Adrenal gland (tissue), 5 donors: ENCODE results near the gene CTXN2.

Experiments
- POLR2A ChIP-seq, 2 donors: fragments of 450-650 bp; IDR thresholded peaks; one replicate each; pipeline ENCODE4 v1.6.1; 2017; ENCODE audit warnings: antibody characterized with exemption in 2 of 2, mild to moderate bottlenecking in 2 of 2, moderate library complexity in 1 of 2
- TF ChIP-seq, protein P1 (sequence below), 6 experiments: fragments of 450-650 bp in 4 of 6; fragments of 200-600 bp in 2 of 6; sonication (generic) in 1 of 6; IDR thresholded peaks; 1 replicate in 5 of 6; 2 replicates in 1 of 6; pipeline versions ENCODE4 v1.5.1 to v1.8.0; 2016 to 2021; ENCODE audit warnings: antibody characterized with exemption in 6 of 6, mild to moderate bottlenecking in 2 of 6, moderate library complexity in 1 of 6
- donor health status: DM: no; HTN: no; CAD: no.

DNA sequence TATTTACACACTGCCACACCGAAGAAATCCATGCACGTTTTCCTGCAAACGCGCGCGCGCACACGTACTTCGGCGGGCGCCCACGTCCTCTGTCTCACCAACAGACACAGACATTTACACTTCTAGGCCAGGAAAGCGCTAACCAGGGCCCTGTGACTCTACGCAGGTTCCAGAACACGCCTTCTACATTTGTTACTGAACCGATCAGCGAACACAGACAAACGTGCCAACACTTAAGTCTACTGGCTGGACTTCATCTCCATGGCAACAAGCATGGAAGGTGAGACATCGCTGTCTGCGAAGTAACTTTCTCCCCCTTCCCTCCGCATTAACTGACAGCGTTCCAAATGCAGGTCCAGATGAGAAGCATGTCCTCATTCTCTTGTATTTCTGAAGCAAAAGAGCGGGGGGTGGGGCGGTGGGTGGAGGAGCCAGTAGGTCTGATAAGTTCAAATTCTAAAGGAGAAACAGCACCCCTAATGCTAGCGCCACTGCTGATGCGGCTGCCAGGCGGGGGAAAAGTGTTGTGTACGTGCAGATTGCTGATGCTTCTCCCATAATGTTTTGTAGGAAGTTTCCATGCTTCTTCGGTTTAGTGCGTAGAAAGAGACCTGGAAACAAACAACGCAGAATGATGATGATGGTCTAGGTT, at the start of gene CTXN2:
- TF ChIP-seq, protein P1, sequence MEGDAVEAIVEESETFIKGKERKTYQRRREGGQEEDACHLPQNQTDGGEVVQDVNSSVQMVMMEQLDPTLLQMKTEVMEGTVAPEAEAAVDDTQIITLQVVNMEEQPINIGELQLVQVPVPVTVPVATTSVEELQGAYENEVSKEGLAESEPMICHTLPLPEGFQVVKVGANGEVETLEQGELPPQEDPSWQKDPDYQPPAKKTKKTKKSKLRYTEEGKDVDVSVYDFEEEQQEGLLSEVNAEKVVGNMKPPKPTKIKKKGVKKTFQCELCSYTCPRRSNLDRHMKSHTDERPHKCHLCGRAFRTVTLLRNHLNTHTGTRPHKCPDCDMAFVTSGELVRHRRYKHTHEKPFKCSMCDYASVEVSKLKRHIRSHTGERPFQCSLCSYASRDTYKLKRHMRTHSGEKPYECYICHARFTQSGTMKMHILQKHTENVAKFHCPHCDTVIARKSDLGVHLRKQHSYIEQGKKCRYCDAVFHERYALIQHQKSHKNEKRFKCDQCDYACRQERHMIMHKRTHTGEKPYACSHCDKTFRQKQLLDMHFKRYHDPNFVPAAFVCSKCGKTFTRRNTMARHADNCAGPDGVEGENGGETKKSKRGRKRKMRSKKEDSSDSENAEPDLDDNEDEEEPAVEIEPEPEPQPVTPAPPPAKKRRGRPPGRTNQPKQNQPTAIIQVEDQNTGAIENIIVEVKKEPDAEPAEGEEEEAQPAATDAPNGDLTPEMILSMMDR (IDR thresholded peaks at IDR 0.05) = no peak
- no peak for TF ChIP-seq POLR2A (IDR thresholded peaks at IDR 0.05)
